Neutrophil (primary cell): ENCODE results near the gene ADGRE1.

Experiments used
- H3K27ac ChIP-seq: fragments of 200-600 bp; sonication (generic); 2 replicates; pipeline ENCODE4 v1.5.1; 2016; ENCODE audit warnings: mild to moderate bottlenecking, moderate library complexity
- H3K27me3 ChIP-seq: fragments of 200-600 bp; sonication (generic); 2 replicates; pipeline ENCODE4 v1.6.0; 2016; ENCODE audit warnings: mild to moderate bottlenecking
- H3K36me3 ChIP-seq: fragments of 200-600 bp; sonication (generic); 2 replicates; pipeline ENCODE4 v1.5.1; 2017
- H3K4me1 ChIP-seq, 2 experiments: fragments of 200-600 bp in 1 of 2; sonication (generic) in 1 of 2; 1 replicate in 1 of 2; 2 replicates in 1 of 2; pipeline versions ENCODE4 v1.5.1 to v1.6.1; 2013 to 2016; ENCODE audit warnings: low read depth in 1 of 2, low read length in 1 of 2, mild to moderate bottlenecking in 1 of 2, moderate library complexity in 1 of 2; ENCODE audit not compliant: control insufficient read depth in 1 of 2, insufficient read depth in 1 of 2
- H3K4me3 ChIP-seq, 2 experiments: fragments of 200-600 bp in 1 of 2; sonication (generic) in 1 of 2; 1 replicate in 1 of 2; 2 replicates in 1 of 2; pipeline ENCODE4 v1.5.1; 2013 to 2016; ENCODE audit warnings: low read depth in 1 of 2, low read length in 1 of 2, mild to moderate bottlenecking in 1 of 2, moderate library complexity in 1 of 2
- H3K9me3 ChIP-seq: fragments of 200-600 bp; sonication (generic); 2 replicates; pipeline ENCODE4 v1.5.1; 2016
- TF ChIP-seq, protein P1 (sequence below): fragments of 200-600 bp; sonication (generic); IDR thresholded peaks from 2 replicates; pipeline ENCODE4 v1.5.1; 2016; ENCODE audit warnings: antibody characterized with exemption

The ADGRE1 gene

DNA sequence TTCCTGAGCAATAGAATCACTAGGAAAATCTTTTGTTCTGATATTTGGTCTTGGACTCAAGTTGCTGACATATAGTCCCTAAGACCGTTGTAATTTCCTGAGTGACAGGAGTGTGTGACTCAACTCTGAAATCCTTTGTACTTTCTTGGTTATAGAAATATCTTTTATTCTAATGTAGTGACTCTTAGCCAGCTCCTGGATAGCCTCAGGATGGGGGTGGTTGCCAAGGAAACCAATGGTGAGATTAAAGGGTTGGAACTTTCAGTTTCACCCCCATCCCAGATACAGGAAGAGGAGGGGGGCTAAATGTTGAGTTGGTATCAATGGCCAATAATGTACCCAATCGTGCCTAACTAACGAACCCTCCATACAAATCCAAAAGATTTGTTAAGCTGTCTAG, 92.0 kb downstream of the ADGRE1 start:
- H3K4me1 ChIP-seq: no peaks in the 10 kb centered on the region
- no peak overlapping the region for H3K27ac ChIP-seq
- H3K27me3 ChIP-seq: peaks cover 15% of the 10 kb centered on the region
- H3K9me3 ChIP-seq: peaks cover 10% of the 10 kb centered on the region
- H3K4me3 ChIP-seq: no peak overlapping the region
- TF ChIP-seq, protein P1, sequence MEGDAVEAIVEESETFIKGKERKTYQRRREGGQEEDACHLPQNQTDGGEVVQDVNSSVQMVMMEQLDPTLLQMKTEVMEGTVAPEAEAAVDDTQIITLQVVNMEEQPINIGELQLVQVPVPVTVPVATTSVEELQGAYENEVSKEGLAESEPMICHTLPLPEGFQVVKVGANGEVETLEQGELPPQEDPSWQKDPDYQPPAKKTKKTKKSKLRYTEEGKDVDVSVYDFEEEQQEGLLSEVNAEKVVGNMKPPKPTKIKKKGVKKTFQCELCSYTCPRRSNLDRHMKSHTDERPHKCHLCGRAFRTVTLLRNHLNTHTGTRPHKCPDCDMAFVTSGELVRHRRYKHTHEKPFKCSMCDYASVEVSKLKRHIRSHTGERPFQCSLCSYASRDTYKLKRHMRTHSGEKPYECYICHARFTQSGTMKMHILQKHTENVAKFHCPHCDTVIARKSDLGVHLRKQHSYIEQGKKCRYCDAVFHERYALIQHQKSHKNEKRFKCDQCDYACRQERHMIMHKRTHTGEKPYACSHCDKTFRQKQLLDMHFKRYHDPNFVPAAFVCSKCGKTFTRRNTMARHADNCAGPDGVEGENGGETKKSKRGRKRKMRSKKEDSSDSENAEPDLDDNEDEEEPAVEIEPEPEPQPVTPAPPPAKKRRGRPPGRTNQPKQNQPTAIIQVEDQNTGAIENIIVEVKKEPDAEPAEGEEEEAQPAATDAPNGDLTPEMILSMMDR: no peak
- H3K36me3 ChIP-seq: no peaks in the 10 kb centered on the region

DNA sequence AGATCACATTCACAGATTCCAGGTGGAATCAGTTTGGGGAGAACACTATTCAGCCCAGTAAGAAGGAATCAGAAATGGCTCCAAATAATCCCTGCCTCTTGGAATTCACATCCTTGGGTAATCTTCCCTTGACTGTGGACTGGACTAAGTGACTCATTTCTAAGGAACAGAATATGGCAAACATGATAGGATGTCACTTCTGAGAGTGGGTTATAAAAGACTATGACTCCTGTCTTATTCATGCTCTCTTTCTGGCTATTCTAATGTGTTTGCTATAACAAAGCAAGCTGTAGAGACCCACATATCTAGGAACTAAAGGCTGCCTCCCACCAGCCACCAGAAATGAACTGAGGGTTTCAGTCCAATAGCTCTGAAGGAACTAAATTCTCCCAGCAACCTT, 96.1 kb downstream of the ADGRE1 start:
- Histone ChIP-seq H3K9me3 (peaks cover 7% of the 10 kb centered on the region), H3K36me3 (no peaks in the 10 kb centered on the region), H3K4me3 (no peak overlapping the region), H3K4me1 (no peaks in the 10 kb centered on the region), H3K27ac (no peak overlapping the region), H3K27me3 (peaks cover 12% of the 10 kb centered on the region)
- TF ChIP-seq, protein P1: no peak

DNA sequence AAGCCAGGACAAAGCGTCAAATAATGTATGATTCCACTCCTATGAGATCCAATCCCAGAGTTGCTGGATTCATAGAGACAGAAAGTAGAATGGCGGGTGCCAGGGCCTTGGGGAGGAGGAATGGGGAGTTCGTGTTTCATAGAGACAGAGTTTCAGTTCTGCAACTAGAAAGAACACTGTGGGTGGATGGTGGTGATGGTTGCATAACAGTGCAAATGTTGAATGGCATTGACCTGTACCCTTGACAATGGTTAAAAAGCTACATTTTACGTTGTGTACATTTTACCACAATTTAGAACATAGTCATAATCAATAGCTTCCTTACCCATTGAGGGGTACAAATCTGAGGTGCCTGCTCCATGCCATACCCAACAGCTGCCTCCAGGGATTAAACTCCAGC, 100.5 kb downstream of the ADGRE1 start:
- TF ChIP-seq, protein P1: no peak
- H3K36me3 ChIP-seq: no peaks in the 10 kb centered on the region
- H3K27me3 ChIP-seq: peaks cover 5% of the 10 kb centered on the region
- H3K9me3 ChIP-seq: peaks cover 6% of the 10 kb centered on the region
- H3K4me1 ChIP-seq: no peaks in the 10 kb centered on the region
- no peak overlapping the region for H3K4me3 ChIP-seq
- H3K27ac ChIP-seq: no peak overlapping the region

DNA sequence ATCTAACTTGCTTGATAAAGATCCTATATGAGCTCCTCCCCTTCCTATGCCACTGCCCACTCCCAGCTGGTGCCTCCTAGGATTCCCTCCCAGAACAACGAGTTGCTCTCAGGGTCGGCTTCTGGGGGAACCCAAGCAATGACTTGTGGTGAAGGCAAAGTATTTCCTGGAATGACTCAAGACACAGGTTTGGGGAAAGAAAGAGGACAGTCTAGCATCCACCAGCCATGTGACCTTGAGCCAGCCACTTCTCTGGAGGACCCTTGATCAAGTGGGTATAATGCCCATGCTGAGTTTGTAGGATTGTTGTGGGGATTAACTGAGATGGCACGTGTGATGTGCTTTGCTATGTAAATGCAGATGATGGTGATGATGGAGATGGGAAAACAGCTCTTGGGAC, 100.9 kb downstream of the ADGRE1 start:
- Histone ChIP-seq H3K4me3 (no peak overlapping the region), H3K36me3 (no peaks in the 10 kb centered on the region), H3K4me1 (no peaks in the 10 kb centered on the region), H3K9me3 (peaks cover 6% of the 10 kb centered on the region), H3K27me3 (peaks cover 5% of the 10 kb centered on the region), H3K27ac (no peak overlapping the region)
- TF ChIP-seq, protein P1: no peak
